Stimulated activated CD4-positive, alpha-beta T cell treated with anti-CD3 and anti-CD28 coated beads, TNF-alpha, amount 100 ng/mL, for 24 hours (primary cell): ENCODE results near the gene ABL2.
"Not testable (repeated sequence)": the region's sequence is repeated elsewhere in the genome, so short reads cannot be mapped to it uniquely, and the experiment has no call there.

Experiments
- DNase-seq, 3 experiments: peaks; one replicate each; pipeline ENCODE4 v3.0.0-alpha.2; 2020; ENCODE audit warnings: low read depth in 3 of 3

The ABL2 gene

DNA sequence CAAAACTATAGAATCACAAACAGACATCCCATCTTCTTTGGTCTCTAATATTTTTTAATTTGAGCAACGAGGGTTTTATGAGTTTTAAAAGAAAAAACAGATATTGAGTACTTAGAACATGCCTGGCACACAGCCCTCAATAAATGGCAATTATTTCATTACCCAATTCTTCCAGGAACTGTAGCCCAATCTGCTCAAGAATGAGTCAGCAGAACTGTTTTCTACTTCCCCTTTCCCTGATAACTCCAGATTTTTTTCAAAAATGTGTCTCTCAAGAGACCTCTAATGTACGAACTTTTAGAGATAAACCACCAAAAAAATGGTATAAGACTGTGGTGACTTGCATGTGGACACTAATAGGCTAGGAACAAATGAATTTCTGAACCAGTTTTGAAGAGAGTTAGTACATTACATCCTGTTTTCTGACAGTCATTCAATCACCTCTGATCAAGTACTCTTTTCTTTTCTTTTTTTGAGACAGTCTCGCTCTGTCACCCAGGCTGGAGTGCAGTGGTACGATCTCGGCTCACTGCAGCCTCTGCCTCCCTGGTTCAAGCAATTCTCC lies 11.5 kb downstream of the ABL2 start:
- no peak for DNase-seq

DNA sequence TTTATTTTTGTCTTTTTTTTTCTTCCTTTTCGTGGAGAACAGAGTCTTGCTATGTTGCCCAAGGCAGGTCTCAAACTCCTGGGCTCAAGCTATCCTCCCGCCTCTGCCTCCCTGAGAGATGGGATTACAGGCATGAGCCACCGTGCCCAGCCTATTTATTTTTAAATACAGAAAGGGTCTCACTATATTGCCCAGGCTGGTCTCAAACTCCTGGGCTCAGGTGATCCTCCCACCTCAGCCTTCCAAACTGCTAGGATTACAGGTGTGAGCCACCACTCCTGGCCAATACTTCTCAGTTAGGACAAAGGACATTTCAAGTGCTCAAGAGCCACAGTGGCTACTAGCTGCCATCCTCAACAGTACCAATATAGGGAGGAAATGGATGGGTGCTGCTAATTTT lies 16.2 kb downstream of the ABL2 start:
- DNase-seq: not testable (repeated sequence)

DNA sequence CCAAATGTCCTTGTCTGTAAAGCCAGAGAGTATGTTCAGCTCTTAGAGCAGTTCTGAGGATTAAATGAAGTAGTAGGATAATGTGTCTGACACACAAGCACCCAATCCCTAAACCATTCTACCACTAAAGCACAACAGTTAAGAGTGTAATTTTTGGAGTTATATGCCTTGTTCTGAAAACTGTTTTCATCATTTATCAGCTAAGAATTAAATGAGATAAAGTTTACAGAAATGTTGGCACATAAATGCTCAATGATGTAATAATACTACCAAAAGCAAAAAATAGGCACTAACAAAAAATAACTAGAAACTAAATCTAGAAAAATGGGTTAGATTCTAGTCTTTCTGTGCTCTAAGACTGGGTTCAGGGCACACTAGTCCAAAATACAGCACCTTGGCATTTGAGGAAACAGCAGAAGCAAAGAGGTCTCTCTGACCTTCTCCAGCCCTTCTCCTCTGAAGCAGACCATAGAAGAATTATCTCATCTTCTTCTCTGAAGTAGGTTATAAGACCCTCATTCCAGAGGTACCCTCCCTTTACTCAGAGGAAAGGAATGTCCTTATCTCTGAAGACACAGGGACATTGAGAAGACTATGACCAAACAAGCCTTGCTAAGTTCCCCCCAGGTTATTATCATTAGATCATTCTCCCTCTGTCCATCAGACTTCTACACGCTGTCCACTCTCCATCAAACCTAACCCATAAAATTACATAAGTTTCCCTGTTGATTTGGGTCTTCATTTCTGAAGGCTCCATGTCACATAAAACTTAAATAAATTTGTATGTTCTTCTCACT lies 20.6 kb downstream of the ABL2 start:
- no peak for DNase-seq

DNA sequence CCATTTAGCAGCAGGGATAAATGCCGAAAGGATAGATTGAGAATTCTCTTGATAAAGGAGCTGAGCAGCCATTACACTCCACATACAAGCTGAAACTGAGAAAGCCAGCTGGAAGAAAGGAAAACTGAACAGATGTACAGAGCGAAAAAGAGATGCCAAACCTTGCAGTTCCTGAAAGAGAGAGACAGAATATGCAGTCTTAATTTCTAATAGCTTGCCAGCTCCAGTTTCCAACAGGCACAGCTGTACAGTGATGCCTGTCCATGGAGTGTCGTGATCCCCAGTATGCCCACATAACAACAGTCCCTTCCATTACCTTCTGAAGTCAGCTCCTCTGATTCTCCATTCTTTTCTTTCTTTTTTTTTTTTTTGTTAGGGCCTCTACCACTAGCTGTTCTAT lies 22.7 kb downstream of the ABL2 start:
- DNase-seq: no peak

DNA sequence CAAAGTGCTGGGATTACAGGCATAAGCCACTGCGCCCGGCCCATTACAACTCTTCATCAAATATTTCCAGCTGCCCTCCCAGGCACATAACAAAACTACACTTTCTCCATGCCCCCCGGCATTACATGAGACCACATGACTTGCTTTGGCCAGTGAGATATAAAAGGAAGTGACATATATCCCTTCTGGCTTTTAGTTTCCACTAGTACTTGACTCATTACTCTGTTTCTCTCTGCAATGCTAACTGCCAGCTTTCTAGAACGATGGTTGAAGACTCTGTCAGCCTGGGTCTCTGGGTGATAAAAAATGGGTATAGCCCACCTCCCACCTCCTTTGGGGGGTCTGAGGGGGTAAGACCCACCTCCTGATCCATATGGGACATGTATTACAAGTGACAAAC lies 24.2 kb downstream of the ABL2 start:
- DNase-seq: no peak

DNA sequence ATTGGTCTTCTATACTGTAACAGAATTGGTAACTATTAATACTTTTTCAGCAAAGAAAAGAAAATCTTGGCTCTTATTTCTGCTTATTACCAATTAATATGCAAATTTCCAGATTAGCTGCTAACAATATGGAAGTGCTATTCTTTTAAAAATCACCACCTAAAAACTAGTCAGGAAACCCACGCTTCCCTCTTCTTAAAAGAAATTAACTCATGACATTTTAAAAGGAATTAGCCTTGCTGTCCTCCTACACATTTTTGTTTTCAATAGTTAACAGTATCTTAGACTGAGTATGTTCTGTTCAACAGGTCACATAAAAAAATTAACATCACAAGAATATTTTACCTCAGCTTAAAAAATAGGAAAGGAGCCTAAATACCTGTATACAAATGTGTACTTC lies 27.3 kb downstream of the ABL2 start:
- no peak for DNase-seq

DNA sequence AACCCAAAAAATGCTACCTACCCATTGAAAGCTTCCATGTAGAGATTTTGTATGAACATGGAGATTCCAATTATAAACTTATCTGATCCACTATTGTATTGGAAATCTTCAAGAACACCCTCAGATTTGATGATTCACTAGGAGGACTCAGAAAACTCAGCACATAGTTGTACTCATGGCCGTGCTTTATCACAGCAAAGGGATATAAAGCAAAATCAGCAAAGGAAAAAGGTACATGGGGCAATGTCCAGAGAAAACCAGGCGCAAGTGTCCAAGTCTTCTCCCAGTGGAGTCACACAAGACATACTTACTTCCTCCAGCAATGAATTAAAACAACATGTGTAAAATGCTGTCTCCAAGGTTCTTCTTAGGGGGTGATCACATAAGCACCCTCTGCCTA lies 28.9 kb downstream of the ABL2 start:
- DNase-seq: no peak

DNA sequence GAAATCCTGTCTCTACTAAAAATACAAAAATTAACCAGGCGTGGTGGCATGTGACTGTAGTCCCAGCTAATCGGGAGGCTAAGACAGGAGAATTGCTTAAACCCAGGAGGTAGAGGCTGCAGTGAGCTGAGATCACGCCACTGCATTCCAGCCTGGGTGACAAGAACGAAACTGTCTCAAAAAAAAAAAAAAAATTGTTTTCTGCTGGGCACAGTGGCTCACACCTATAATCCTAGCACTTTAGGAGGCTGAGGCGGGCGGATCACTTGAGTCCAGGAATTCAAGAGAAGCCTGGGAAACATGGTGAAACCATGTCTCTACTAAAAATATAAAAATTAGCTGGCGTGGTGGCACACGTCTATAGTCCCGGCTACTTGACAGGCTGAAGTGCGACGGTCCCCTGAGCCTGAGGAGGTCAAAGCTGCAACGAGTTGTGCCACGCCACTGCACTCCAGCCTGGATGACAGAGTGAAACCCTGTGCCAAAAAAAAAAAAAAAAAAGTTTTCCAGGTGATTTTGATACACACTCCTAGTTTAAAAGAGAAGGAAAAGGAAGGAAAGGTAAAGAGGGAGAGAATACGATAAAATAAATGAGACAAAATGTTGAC lies 31.7 kb downstream of the ABL2 start:
- no peak for DNase-seq

DNA sequence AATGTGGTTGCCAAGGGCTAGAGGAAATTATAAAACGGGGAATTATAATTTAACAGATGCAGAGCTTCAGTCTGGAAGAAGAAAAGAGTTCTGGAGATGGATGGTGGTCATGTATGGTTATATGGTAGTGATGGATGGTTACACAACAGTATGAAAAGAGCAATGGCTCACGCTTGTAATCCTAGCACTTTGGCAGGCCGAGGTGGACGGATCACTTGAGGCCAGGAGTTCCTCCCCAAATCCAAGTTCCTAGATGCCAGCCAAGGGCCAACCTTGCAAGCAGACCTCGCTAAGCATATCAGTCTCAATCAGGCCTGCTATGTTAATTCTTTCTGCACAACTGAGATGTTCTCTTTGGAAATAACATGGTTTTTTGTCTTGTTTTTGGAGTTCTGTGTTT lies 33.6 kb downstream of the ABL2 start:
- DNase-seq: not testable (repeated sequence)

DNA sequence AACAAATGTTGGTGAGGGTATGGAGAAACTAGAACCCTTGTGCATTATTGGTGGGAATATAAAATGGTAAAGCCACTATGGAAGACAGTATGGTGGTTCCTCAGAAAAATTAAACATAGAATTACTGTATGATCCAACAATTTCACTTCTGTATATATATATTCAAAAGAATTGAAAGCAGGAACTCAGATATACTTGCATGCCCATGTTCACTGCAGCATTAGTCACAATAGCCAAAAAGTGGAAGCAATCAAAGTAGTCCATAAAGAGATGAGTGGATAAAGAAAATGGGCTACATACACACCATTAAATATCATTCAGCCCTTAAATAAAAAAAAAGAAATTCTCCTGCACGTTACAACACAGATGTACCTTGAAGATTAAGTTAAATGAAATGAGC lies 34.1 kb downstream of the ABL2 start:
- no peak for DNase-seq

DNA sequence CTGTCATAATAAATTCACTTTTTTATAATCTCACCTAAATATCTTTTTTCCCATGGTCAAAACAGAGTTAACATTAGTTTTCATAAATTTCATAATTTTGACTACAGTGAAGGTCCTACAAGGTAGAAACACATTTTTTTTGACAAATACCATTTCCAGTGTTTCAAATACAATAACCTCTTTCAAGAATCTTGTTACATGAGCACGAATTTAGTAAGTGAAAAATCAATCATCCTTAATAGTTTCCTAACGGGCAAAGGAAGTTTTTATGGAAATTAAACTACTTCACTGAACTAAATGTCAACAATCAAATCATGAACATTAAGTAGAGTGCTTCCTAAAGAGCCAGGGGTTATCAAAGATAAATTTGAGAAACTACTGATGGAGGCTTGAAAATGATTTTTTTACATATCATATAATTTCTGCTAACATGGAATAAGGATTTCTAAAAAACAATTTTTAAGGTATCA lies 35.4 kb downstream of the ABL2 start:
- DNase-seq: no peak

DNA sequence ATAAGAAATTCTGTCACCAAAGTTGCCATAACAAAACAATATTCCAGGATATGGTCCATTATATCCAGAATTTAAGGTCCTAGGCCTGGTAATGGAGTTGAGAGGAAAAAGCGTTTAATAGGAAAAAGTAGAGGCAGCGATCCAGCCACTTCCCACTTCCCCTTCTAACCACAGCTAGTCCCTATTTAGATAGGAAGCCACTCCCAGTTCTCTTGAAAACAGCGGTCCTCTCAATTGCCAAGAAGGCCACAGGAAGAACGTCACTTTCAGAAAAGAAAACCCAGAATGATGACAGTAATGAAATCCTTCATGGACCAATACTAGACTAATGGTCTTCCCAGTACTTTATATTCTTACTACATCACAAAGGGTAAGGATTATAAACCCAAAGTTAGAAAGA lies 38.6 kb downstream of the ABL2 start:
- DNase-seq: no peak

DNA sequence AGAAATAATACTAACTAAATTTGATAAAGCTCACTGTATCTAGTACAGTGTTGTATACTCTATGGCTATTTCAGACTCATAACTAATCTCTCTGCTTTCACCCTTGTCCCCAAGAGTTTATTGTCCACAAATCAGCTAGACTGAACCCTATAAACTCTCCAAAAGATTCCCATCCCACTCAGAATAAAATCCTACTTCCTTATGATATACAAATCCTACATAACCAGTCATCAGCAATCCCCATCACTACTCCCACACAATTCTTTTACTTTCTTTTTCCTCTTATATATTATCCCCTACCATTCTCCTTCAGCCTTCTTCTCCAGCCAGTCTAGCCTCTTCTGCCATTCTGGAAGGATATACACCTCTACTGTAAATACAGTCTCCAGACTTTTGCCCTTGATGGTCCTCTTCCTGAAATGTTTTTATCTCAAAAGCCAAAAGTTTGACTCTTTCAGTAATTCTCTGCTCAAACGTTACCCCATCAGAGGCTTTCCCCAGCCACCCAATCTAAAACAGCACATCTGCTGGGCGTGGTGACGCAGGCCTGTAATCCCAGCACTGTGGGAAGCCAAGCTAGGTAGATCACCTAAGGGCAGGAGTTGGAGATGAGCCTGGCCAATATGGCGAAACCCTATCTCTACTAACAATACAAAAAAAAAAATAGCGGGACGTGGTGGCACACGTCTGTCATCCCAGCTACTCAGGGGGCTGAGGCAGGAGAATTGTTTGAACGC lies 41.6 kb downstream of the ABL2 start:
- no peak for DNase-seq

DNA sequence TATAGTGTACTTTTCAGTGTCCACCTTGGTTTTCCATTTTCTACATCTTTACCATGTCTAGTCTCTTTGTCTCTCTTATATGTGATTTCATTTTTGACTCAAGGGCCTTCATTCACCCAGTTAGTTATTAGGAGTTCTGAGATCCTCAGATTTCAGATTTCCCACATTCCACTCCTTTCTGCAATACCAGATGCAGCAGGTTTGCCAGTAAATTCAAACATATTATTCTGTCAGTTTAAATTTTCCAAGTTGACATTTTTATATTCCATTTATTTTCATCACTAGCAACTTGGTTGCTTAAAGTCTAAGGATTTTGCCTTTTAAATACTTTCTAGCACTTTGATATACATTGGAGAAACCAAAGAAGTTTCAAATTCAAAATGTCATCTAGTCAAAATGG lies 42.4 kb downstream of the ABL2 start:
- DNase-seq: no peak

DNA sequence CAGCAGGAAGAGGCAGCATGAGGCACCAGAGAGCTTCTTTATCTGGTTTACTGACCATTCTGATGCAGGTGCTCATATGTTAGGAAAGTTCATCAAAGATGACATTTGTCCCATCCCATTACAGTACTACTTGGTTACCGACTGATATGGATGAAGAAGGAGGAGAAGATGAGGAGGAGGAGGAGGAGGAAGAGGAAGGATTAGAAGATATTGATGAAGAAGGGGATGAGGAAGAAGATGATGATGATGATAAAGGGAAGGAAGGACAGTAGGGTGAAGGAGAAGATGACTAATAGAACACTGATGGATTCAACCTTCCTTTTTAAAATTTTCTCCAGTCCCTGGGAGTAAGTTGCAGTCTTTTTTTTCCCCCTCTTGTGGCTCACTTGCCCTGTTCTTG lies 45.1 kb downstream of the ABL2 start:
- no peak for DNase-seq

DNA sequence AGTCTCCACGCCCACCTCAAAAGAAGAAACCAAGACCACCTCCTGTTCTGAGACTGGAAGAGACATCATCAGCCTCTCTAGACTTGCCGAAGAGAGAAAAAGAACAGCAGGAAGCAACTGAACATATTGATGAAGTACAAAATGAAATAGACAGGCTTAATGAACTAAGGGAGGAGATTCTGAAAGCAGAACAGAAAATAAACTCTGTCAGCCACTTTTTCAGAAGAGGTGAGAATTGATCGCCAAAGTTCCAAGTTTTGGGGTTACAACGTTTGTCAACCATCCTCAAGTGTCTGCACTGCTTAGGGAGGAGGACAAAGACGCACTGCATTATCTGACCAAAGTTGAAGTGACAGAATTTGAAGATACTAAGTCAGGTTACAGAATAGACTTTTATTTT lies 45.6 kb downstream of the ABL2 start:
- no peak for DNase-seq

DNA sequence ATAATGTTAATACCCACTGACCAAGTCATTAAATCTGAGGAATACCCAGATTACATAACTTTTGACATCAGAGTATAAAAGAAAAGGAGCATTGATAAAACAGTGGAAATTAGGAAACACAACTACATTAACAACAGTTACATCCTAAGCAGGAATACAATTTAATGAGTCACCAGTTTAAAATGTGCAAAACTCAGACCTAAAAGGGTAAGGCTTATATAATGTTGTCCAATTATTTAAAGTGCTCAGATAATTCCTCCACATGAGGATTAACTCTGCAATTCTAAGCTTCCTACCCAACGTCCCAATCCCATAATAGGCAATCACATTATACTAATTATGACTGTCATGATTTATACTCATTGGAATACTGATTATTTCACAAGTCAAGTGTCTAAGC lies 50.5 kb downstream of the ABL2 start:
- DNase-seq: no peak

DNA sequence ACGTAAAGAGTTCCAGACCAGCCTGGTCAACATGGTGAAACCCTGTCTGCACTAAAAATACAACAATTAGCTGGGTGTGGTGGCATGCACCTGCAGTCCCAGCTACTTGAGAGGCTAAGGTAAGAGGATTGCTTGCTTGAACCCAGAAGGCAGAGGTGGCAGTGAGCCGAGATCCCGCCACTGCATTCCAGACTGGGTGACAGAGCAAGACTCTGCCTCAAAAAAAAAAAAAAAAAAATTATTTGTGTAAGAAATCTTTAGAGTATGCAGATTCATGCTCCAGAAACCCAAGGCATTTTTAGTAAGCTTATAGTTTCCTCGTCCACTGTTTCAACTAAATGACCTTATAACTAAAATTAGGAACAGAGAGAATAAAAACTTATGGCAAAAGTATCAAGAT lies 51.3 kb downstream of the ABL2 start:
- DNase-seq: no peak

DNA sequence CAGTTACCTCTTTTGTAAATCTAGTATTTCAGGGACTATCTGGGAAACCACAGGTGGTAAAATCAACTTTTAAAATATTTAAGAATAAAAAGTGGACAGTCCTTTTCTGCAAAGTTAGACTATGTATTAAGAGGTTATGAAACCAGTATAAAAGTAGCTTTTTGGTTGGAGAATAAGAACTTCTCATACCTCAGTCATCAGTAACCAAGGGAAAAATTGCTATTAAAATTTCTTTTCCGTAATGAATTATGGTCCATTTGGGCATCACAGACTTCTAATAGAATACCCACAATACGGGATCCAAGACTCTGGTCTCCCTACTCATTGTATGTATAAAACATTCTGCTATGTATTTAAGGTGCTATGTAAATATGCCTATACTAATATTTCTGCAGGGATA lies 51.9 kb downstream of the ABL2 start:
- DNase-seq: no peak

DNA sequence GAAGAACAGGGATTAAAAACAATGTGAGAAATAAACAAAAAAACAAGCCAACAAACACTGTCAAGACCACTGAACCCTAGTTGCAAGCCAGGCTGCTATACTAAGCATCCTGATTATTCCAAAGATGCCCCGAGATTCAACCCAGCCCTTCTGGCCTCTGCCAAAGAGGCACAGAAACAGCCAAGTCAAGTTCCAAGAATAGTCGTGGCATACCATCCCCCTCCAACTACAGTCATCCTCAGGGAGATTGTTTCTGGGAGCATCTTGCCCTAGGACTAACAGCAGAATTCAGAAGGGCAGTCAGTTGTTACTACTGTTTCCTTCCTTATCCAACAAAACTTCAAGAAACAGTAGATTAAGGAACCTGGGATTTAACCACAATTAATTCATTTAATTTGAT lies 52.3 kb downstream of the ABL2 start:
- no peak for DNase-seq

DNA sequence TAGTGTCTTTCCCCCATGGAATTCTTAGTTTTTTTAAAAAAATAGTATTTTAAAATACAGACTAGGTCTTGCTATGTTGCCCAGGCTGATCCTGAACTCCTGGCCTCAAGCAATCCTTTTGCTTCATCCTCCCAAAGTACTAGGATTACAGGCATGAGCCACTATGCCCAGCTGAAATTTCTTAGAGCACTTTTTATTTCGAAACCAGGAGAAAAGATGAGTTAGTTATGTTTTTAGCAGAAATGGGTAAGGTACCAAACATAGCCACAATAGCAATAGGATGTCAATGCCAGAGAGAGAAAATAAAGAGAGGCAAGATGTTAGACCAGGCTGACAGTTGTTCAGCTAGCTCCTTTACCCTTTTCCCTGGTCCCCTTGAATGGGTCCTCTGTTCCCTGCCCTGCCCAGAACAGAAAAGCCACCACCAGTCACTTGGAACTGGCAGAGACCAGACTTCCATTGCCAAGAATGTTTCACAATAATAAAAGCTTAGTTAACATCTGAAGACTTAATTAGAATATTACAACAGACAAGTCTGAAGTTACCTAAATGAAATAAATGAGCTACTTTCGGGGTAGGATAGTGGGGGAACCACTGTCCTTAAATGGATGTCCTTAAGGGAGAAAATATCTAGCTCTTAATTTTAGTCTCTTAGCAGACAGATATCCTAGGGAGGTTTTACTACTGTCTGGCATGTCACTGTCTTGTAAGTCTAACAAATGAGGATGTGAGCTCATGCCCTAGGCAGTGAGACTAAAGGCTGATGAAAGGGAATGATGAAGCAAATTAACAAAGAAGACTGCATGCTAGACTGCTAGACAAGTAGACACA lies 54.3 kb downstream of the ABL2 start:
- DNase-seq: no peak

DNA sequence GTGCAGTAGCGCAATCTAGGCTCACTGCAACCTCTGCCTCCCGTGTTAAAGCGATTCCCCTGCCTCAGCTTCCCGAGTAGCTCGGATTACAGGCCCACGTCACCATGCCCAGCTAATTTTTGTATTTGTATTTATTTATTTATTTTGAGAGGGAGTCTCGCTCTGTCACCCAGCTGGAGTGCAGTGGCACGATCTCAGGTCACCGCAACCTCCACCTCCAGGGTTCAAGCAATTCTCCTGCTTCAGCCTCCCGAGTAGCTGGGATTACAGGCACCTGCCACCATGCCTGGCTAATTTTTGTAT lies 59.1 kb downstream of the ABL2 start:
- not testable (repeated sequence) for DNase-seq
